Middle frontal gyrus (tissue), 1 donor: ENCODE results near the gene DYNC1H1.

ENCODE experiments used
- DNase-seq: peaks from one replicate; pipeline ENCODE4 v3.0.0-alpha.2; 2015; ENCODE audit warnings: low spot score; ENCODE audit errors: extremely low spot score

DYNC1H1 gene

GRCh38 chr14:101944451-101944850 lies 19.9 kb upstream of the DYNC1H1 start:
- DNase-seq = no peak

GRCh38 chr14:101945171-101945570 lies 19.2 kb upstream of the DYNC1H1 start:
- DNase-seq = no peak

- no peak for DNase-seq
Measured at GRCh38 chr14:101947577-101947903, 16.8 kb upstream of the DYNC1H1 start.

DNA sequence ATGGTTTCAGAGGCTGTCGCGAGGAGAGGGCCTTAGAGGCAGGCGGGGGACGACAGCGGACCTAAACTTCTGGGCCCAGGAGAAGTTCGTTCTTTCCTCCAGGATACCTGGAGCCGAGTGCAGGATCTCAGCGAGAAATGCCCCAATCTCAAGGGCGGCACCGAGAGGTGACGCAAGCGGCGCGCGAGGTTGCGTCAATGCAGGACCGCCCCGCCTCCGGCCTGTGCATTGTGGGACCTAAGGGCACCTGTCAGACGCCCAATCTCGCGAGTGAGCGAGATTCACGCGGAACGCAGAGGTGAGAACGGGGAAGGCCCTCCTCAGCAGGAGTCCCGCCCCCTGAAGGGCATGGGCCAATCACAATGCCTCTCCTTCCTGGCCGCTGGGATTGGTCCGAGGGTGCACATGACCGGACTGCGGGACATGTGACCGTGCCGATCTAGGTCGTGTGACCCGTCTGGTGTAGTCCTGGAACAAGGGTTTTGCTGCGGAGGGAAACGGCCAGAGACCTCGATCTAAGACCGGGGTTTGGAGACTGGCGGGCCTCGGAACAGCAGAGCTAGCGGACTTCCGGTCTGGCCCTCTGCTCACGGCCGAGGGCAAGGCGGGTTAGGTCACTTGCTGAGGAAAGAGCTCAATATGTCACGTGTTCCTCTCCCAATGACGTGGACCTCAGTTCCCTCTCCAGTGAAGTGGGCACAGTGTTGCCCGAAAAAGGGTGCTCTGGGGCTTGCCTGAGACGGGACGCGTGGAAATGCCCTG lies 16.3 kb upstream of the DYNC1H1 start:
- DNase-seq = peak; percentile 100

DNA sequence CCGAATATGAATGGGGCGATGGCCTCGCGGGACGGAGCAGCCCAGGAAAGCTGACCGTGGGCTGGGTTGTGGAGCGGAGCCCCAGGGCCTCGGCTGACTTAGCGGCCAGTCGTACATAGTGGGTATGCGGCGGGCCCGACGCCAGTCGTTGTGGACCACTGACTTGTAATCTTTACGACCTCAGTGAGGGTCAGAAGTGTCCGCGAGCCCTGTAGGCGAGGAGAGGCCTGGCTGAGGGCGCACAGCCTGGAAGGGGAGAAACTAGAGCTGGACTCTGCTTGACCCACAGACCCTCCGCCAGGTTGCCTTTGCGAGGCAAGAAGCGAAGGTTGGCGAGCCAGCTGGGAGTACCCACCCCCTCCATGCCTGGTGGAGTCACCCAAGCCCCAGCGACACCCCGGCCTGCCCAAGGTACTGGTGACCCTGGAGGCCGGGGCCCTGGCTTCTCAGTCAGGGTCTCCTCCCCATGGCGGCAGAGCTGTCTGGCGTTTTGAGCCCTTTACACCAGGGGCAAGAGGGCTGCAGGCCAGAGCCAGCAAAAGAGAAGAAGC lies 15.6 kb upstream of the DYNC1H1 start:
- DNase-seq = no peak

DNA sequence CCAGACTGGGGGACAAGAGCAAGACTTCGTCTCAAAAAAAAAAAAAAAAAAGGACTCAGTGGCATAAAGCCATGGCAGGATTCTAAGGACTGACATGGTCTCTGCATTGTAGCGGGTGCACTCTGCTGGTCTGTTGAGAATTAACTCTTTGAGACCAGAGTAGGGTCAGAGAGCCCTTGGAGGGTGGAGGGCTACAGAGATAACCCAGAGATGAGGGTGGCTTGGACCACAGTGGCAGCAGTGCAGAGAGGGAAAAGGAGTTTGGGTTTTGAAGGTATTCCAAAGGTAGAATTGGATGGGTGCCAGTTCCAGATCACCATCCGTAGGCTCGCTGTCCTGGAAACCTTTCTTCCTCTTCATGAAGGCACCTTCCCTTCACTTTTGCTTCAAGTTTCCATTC lies 14.3 kb upstream of the DYNC1H1 start:
- no peak for DNase-seq

GRCh38 chr14:101950516-101951215 lies 13.7 kb upstream of the DYNC1H1 start:
- DNase-seq = no peak

DNA sequence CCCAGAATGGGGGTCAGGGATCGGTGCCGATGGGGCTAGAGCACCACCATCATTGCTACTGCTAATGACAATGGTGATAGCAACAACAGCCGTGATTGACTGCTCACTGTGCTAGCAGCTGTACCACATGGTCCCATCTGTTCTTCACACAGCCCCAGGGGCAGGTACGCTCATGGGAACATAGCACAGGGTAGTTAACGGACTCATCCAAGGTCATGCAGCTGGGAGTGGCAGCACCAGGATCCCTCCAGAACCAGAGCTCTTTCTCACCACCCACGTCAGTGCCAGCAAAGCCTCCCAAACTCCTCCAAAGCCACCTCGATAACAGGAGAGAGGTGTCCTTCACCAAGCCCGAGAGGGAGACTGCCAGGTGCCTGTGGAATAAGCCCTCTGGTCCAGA lies 11.2 kb upstream of the DYNC1H1 start:
- no peak for DNase-seq

GRCh38 chr14:101954501-101954900 lies 9.9 kb upstream of the DYNC1H1 start:
- no peak for DNase-seq

DNA sequence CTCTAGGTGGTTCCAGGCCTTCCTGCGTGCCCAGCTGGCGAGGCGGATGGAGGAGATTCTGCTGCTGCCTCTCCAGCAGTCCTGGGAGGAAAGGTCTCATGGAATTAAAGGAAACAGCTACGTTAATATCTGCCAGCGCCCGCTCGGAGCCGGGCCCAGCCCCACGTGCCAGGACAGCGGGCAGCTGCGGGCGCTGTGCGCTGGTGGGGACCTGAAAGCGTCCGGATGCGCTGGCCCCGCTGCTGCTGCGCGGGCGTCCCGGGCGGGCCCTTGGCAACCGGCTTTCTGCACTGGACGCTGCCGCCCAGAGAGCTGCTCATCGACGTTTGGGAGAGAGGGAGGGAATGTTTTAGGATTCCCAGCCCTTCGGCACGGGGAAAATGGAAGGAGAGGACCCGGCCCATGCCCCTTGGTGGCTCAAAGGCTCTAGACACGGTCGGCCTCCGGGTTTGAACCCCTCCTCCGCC lies 8.6 kb upstream of the DYNC1H1 start:
- DNase-seq = no peak

GRCh38 chr14:101956179-101956885 lies 8.0 kb upstream of the DYNC1H1 start:
- no peak for DNase-seq

DNA sequence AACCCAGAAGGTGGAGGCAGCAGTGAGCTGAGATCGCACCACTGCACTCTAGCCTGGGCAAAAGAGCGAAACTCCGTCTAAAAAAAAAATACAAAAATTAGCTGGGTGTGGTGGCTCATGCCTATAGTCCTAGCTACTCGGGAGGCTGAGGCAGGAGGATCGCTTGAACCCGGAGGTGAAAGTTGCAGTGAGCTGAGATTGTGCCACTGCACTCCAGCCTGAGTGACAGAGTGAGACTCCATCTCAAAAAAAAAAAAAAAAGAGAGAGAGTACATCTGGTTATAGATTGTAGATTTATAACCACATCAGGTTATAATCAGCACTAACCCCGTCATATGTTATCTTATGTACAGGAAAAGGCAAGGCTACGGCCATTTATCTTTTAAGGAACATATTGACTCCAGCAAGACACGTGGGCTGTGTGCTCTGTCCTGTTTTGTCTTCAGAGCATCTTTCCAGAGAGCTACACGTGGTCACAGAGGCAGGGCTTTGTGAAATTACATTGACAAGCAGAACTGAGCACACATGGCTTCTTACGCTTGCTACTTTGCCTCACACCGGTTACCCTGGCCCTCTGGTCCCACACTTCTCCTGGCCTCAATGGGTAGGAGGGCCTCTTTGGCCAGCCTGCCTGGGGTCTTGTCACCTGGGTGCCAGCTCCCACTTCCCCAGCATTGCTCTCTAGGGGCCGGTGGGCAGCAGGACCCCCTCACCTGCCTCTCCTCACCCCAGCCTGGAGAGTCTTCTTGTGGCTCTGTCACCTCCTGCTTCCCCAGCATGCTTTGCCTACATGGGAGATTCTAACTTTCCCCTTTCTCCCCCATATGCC lies 6.8 kb upstream of the DYNC1H1 start:
- DNase-seq = no peak

DNA sequence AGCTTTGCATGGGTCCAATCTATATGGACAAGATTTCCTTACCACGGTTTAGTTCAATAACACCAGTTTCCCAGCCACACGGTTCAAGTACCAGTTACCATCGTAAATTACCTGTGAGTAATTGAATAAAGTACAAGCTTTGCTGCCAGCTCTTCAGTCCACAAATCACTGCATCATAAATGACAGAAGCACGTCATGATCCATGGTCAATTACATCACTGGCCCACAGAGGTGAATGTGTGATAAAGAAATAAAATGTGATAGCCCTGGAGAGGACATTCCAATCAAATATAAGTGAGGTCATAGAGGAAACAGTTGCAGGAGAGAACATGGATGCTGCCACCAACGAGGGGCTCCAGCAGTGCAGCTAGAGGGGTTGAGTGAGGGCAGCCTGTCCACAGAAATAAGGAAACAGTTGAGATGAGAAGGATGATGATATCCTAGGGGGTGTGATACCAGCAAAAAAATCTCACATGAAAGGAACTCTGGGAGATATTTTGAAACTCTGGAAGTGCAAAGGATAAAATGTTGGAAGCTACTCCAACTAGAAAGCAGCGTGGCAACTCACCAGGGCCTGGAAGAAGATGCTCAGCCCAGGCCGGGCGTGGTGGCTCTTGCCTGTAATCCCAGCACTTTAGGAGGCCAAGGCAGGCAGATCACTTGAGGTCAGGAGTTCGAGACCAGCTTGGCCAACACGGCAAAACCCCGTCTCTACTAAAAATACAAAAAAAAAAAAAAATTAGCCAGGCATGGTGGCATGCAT lies 5.8 kb upstream of the DYNC1H1 start:
- DNase-seq = no peak

GRCh38 chr14:101959277-101959676 lies 5.1 kb upstream of the DYNC1H1 start:
- no peak for DNase-seq

GRCh38 chr14:101960225-101960624 lies 4.1 kb upstream of the DYNC1H1 start:
- DNase-seq = no peak

- no peak for DNase-seq
Measured at GRCh38 chr14:101961011-101961721, 3.2 kb upstream of the DYNC1H1 start.

GRCh38 chr14:101961746-101962502 lies 2.4 kb upstream of the DYNC1H1 start:
- no peak for DNase-seq

- DNase-seq = no peak
Measured at GRCh38 chr14:101962503-101962874, 1.9 kb upstream of the DYNC1H1 start.

DNA sequence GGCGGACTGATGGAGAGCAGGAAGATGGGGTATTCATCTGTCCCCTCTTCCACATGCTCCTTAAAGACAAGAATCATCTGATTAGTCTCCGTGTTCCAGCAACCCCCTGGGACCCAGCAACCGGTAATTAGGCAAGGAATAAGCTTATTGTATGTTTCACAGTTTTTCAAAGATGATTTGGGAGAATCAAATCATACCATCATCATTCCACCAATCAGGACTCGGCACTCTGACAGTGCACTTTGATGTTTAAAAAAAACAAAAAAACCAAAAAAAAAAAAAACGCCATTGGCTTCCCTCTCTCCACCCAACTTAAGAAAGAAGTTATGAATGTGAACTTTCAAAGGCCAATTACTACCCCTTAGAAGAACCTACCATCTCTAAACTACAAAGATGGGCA lies 1.3 kb upstream of the DYNC1H1 start:
- no peak for DNase-seq
